NT2/D1 (cell line): ENCODE measurements around the gene SRSF7.
"Not testable (repeated sequence)": the region's sequence is repeated elsewhere in the genome, so short reads cannot be mapped to it uniquely, and the experiment has no call there.

Experiments used
- SUZ12 ChIP-seq: IDR thresholded peaks from 2 replicates; pipeline ENCODE4 v1.6.1; 2011; ENCODE audit not compliant: insufficient read length, insufficient read depth; ENCODE audit errors: extremely low read depth
- YY1 ChIP-seq: IDR thresholded peaks from 2 replicates; pipeline ENCODE4 v1.6.1; 2011; ENCODE audit not compliant: insufficient read length, insufficient read depth
- ZNF274 ChIP-seq: IDR thresholded peaks from 2 replicates; pipeline ENCODE4 v1.6.1; 2011; ENCODE audit warnings: mild to moderate bottlenecking, low read depth, low read length

DNA sequence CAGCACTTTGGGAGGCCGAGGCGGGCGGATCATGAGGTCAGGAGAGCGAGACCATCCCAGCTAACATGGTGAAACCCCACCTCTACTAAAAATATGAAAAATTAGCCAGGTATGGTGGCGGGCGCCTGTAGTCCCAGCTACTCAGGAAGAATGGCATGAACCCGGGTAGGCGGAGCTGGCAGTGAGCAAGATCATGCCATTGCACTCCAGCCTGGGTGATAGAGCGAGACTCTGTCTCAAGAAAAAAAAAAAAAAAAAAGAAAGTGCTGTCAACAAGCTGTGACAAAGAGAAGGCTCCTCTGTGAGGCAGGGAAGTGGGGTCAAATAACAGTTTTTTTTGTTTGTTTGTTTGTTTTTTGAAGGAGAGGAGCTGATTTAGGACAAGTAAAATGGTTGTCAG is 42.7 kb downstream of the SRSF7 start:
- not testable (repeated sequence) for TF ChIP-seq ZNF274, SUZ12, YY1
